ENCODE results near the gene PCBP3. TPM values are rescaled to one million over a fixed set of nuclear protein-coding genes. Genes with fewer than 3 reads are reported as not detected.

Gene PCBP3
- total RNA-seq, 1 experiment from 2014 or later, result not detected

DNA sequence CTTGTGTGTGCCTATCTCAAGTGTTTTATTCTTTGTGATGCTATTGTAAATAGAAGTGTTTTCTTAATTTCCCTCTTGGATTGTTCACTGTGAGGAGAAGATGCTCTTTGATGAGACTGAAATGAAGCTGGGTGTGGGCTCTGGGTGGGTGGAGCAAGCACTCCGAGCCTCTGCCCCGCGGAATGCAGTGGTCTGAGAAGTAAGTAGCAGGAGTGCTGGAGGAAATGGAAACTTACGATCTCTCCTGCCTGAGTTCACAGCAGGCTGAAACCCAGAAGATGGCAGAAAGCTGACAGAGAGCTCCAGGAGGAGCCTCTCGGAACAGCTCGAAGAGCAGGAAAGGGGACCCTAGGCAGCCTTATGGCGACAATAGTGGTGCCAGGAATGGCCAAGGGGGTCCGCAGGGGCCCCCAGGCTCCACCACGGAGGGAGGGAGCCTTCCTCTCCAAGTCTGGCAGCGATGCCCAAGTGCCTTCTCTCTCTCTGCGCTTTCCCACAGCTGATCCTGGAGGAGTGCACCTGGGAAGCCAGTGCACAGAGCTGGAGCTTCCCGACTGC, 211.2 kb downstream of the PCBP3 start:
- H3K4me1 ChIP-seq (ENCODE audit: control insufficient read depth, insufficient read depth, low read length), result no peaks in the 10 kb centered on the region
- BruUV-seq (replicated peaks), result no TSS peak
- in situ Hi-C loops (cut with HindIII; ENCODE audit: low pct_unique_long_range_greater_than_20kb, low sequenced_read_pairs), result no loop called here
- intact Hi-C loops (cut with micrococcal nuclease; ENCODE audit: unreplicated experiment), result no loop called here
- H3K9me3 ChIP-seq (ENCODE audit: control insufficient read depth, insufficient read depth, low read depth, low read length), result no peaks in the 10 kb centered on the region
- no peak overlapping the region for H3K27ac ChIP-seq (ENCODE audit: low read length)
- ATAC-seq, result no peak
- TF ChIP-seq TCF7L2 (IDR thresholded peaks at IDR 0.05; ENCODE audit: low read depth, low read length) (no peak), REST (IDR thresholded peaks at IDR 0.05; ENCODE audit: insufficient read depth in 1 of 2, low read depth in 2 of 2, low read length in 1 of 2) (no peak), POLR2AphosphoS5 (IDR thresholded peaks at IDR 0.05; ENCODE audit: low read depth, low read length) (no peak), CTCF (IDR thresholded peaks at IDR 0.05) (no peak), SIN3A (IDR thresholded peaks at IDR 0.05; ENCODE audit: borderline replicate concordance, insufficient read depth, low read depth, low read length) (no peak)
- no peak overlapping the region for H3K4me3 ChIP-seq (ENCODE audit: low read depth in 2 of 2, low read length in 2 of 2)
- CTCF ChIA-PET, result no interaction called here
- DNase-seq (ENCODE audit: low read depth, low spot score), result no peak
- H3K36me3 ChIP-seq (ENCODE audit: control insufficient read depth, insufficient read depth, low read length), result no peaks in the 10 kb centered on the region
- POLR2A ChIA-PET, result no interaction called here
- H3K27me3 ChIP-seq (ENCODE audit: control insufficient read depth, insufficient read depth, low read length), result peaks cover 4% of the 10 kb centered on the region

DNA sequence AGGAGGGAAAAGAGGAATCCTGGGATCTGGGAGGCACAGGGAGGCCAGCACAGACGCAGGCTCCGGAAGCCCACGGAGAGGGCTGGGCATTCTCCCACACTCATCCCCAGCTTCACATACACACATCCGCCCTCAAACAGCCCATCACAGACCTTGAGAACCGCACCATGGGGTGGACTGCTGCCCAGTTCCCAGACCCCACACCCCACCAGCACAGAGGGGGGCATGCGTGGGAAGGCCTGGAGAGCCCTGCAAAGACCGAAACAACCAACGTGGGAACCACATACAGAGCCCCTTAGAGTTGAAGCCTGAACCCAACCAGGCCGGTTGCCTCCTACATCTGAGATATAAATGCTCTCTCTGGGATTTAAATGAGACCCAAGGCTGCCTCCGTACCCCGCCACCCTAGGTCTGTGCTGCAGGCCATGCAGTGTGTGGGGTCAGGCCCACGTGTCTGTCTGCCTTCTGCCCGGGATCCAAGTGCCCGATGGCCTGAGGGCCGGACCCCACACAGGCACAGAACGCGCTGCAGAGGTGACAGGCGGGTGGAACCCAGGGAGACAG, 211.8 kb downstream of the PCBP3 start:
- Histone ChIP-seq H3K36me3 (ENCODE audit: control insufficient read depth, insufficient read depth, low read length) (no peaks in the 10 kb centered on the region), H3K9me3 (ENCODE audit: control insufficient read depth, insufficient read depth, low read depth, low read length) (no peaks in the 10 kb centered on the region), H3K4me3 (ENCODE audit: low read depth in 2 of 2, low read length in 2 of 2) (no peak overlapping the region), H3K27me3 (ENCODE audit: control insufficient read depth, insufficient read depth, low read length) (peaks cover 4% of the 10 kb centered on the region), H3K4me1 (ENCODE audit: control insufficient read depth, insufficient read depth, low read length) (no peaks in the 10 kb centered on the region), H3K27ac (ENCODE audit: low read length) (no peak overlapping the region)
- no TSS peak for BruUV-seq (replicated peaks)
- TF ChIP-seq TCF7L2 (IDR thresholded peaks at IDR 0.05; ENCODE audit: low read depth, low read length) (no peak), SIN3A (IDR thresholded peaks at IDR 0.05; ENCODE audit: borderline replicate concordance, insufficient read depth, low read depth, low read length) (no peak), CTCF (IDR thresholded peaks at IDR 0.05) (no peak)
- ChIA-PET CTCF (no interaction called here), POLR2A (no interaction called here)
- DNase-seq (ENCODE audit: low read depth, low spot score), result no peak
- intact Hi-C loops (cut with micrococcal nuclease; ENCODE audit: unreplicated experiment) (no loop called here), in situ Hi-C loops (cut with HindIII; ENCODE audit: low pct_unique_long_range_greater_than_20kb, low sequenced_read_pairs) (no loop called here)
- no peak for ATAC-seq

Measured in Panc1 (cell line).